ENCODE results near the gene ODR4. TPM values are rescaled to one million over a fixed set of nuclear protein-coding genes. Genes with fewer than 3 reads are reported as not detected.

The ODR4 gene
- polyA plus RNA-seq, 1 of the 3 experiments (the other 2 are of a cell fraction): 8.2 TPM

- Histone ChIP-seq H3K4me1 (ENCODE audit: control insufficient read depth in 1 of 2, insufficient read depth in 2 of 2, low read depth in 1 of 2, low read length in 1 of 2) (no peaks in the 10 kb centered on the region; a peak in 1 of 4 replicates), H3K4me2 (peak overlapping the region; percentile 26; the same call in 1 of the 2 replicates), H3K27me3 (ENCODE audit: insufficient read depth) (no peaks in the 10 kb centered on the region), H3K27ac (ENCODE audit: low read depth in 2 of 2, low read length in 1 of 2) (peak overlapping the region; percentile 7 to 12; a peak in 2 of 4 replicates), H3F3A (replicated peaks; ENCODE audit: insufficient read depth) (peaks cover 4% of the 10 kb centered on the region), H3K79me2 (ENCODE audit: insufficient read depth) (no peaks in the 10 kb centered on the region), H3K36me3 (replicated peaks in 1 of 2; ENCODE audit: control insufficient read depth in 1 of 2, insufficient read depth in 2 of 2, low read length in 1 of 2) (no peaks in the 10 kb centered on the region), H3K4me3 (ENCODE audit: low read depth in 2 of 2, low read length in 1 of 2) (no peak overlapping the region), H2AFZ (ENCODE audit: low read depth) (no peak overlapping the region), H3K9me3 (no peaks in the 10 kb centered on the region), H3K9ac (no peak overlapping the region), H4K20me1 (ENCODE audit: insufficient read depth) (no peaks in the 10 kb centered on the region), H3K9me2 (no peaks in the 10 kb centered on the region)
- no peak for DNase-seq
- WGBS (ENCODE audit: low lambda C conversion rate): 25% methylated on average over 2 of the region's 2 CpGs
- no peak for TF ChIP-seq CHD2 (IDR thresholded peaks at IDR 0.05; ENCODE audit: low read length, partially characterized antibody)
- 0 out of 2 replicates have a peak, but pooled peaks have one; percentile 7 for TF ChIP-seq NFIC (IDR thresholded peaks at IDR 0.05; ENCODE audit: borderline replicate concordance)
- peak; percentile 33; the same call in 1 of the 2 replicates for TF ChIP-seq JUND (IDR thresholded peaks at IDR 0.05)
- TF ChIP-seq MAX (IDR thresholded peaks at IDR 0.05; ENCODE audit: low read depth): 0 out of 2 replicates have a peak, but pooled peaks have one; percentile 16
- TF ChIP-seq TCF12 (IDR thresholded peaks at IDR 0.05): peak; percentile 44
- no peak for TF ChIP-seq SIN3A (IDR thresholded peaks at IDR 0.05; ENCODE audit: borderline replicate concordance, low read depth, low read length)
- TF ChIP-seq RFX5 (IDR thresholded peaks at IDR 0.05; ENCODE audit: low read length): no peak
- POLR2A ChIA-PET: no interaction called here
- CTCF ChIA-PET: no interaction called here
Observed at GRCh38 chr1:186465946-186466345, 90.3 kb downstream of the ODR4 start.

Other genes starting within 250 kb of the ODR4 start
- gene PRG4, start 79.6 kb upstream of the ODR4 start, polyA plus RNA-seq (2012; rRNA removed): 0.08 TPM in 2 replicates
- 37.5 and 46.9 TPM in 2 replicates for gene TPR, start 585 bp upstream of the ODR4 start, polyA plus RNA-seq (2012; rRNA removed)
- not detected in 2 replicates for gene PDC, start 85.3 kb downstream of the ODR4 start, polyA plus RNA-seq (2012; rRNA removed)

Data from SK-N-SH (cell line).